A549 (cell line): ENCODE data around the gene NEBL. TPM values are rescaled to one million over a fixed set of nuclear protein-coding genes. Genes with fewer than 3 reads are reported as not detected.

Experiments
- ATAC-seq, 2 experiments: fragments of 200-7000 bp in 1 of 2; fragments of >200 bp in 1 of 2; cut with Nextera tagmentation in 1 of 2; cut with Tn5 transposase in 1 of 2; 3 replicates each; pipeline versions ENCODE4 v1.8.0 to v1.9.1; 2018 to 2020; ENCODE audit warnings: mild to moderate bottlenecking in 1 of 2, moderate library complexity in 1 of 2
- CTCF ChIA-PET: fragments of 300-600 bp; sonication (Branson Sonifier 250); formaldehyde crosslinking; extraction: SDS; loops from one replicate; lab custom pipeline; 2021; ENCODE audit warnings: antibody characterized with exemption, inconsistent platforms; lab: Yijun Ruan, JAX
- POLR2A ChIA-PET: fragments of 350-600 bp; formaldehyde crosslinking; extraction: SDS; loops from one replicate; lab custom pipeline; 2021; ENCODE audit warnings: antibody characterized with exemption, inconsistent platforms; lab: Yijun Ruan, JAX
- DNase-seq, 2 experiments: peaks; one replicate each; pipeline versions ENCODE4 v3.0.0 to v3.0.0-alpha.2; 2011 to 2016; ENCODE audit warnings: low read depth in 1 of 2, low spot score in 1 of 2
- FAIRE-seq: peaks from 2 replicates; lab custom pipeline; 2011; peaks lifted over from hg19 to GRCh38; lab: Jason Lieb, UNC
- H3K27ac ChIP-seq, 2 experiments: fragments of >200 bp; sonication (Bioruptor Twin); formaldehyde crosslinking; 3 replicates each; pipeline ENCODE4 v1.5.1; 2016 to 2017
- H3K4me1 ChIP-seq: fragments of >200 bp; sonication (Bioruptor Twin); formaldehyde crosslinking; 3 replicates; pipeline ENCODE4 v1.6.1; 2016
- H3K4me2 ChIP-seq: fragments of >200 bp; sonication (Bioruptor Twin); formaldehyde crosslinking; 3 replicates; pipeline ENCODE4 v1.6.1; 2016
- H3K4me3 ChIP-seq: fragments of >200 bp; sonication (Bioruptor Twin); formaldehyde crosslinking; 3 replicates; pipeline ENCODE4 v1.5.1; 2016
- H3K9me3 ChIP-seq: fragments of >200 bp; sonication (Bioruptor Twin); formaldehyde crosslinking; 3 replicates; pipeline ENCODE4 v1.6.1; 2016
- BHLHE40 ChIP-seq: IDR thresholded peaks from 2 replicates; pipeline ENCODE4 v1.6.1; 2012; ENCODE audit warnings: low read depth, low read length, inconsistent platforms
- CEBPB ChIP-seq, 2 experiments: fragments of >200 bp in 1 of 2; sonication (Bioruptor Twin) in 1 of 2; formaldehyde crosslinking in 1 of 2; IDR thresholded peaks; 2 replicates each; pipeline ENCODE4 v1.6.1; 2012 to 2016
- CHD4 ChIP-seq: fragments of 200-600 bp; sonication (generic); IDR thresholded peaks from 2 replicates; pipeline ENCODE4 v1.6.1; 2016; ENCODE audit warnings: antibody characterized with exemption, mild to moderate bottlenecking, borderline replicate concordance
- E2F6 ChIP-seq: IDR thresholded peaks from 2 replicates; pipeline ENCODE4 v1.6.1; 2012; ENCODE audit warnings: low read depth, borderline replicate concordance
- EHF ChIP-seq: fragments of 250-450 bp; sonication (Bioruptor Pico); IDR thresholded peaks from 2 replicates; pipeline ENCODE4 v1.5.0; 2020; ENCODE audit warnings: mild to moderate bottlenecking
- ESRRA ChIP-seq: fragments of 150-350 bp; IDR thresholded peaks from 2 replicates; pipeline ENCODE4 v1.6.1; 2014; ENCODE audit warnings: mild to moderate bottlenecking, low read length, borderline replicate concordance
- FOSB ChIP-seq: fragments of 250-450 bp; sonication (Bioruptor Pico); IDR thresholded peaks from 2 replicates; pipeline ENCODE4 v1.5.0; 2020; ENCODE audit warnings: mild to moderate bottlenecking, moderate library complexity
- FOSL2 ChIP-seq, 2 experiments: fragments of 450-650 bp in 1 of 2; fragments of >200 bp in 1 of 2; sonication (Bioruptor Twin) in 1 of 2; formaldehyde crosslinking; IDR thresholded peaks; 2 replicates each; pipeline versions ENCODE4 v1.5.0 to v1.6.1; 2016 to 2020; ENCODE audit warnings: mild to moderate bottlenecking in 1 of 2, moderate library complexity in 1 of 2
- HDAC2 ChIP-seq: fragments of 200-600 bp; sonication (generic); IDR thresholded peaks from 2 replicates; pipeline ENCODE4 v1.6.1; 2016
- HOXA7 ChIP-seq: fragments of 250-450 bp; sonication (Bioruptor Pico); IDR thresholded peaks from 2 replicates; pipeline ENCODE4 v1.5.0; 2020; ENCODE audit warnings: mild to moderate bottlenecking, moderate library complexity
- HOXB13 ChIP-seq: fragments of 250-450 bp; sonication (Bioruptor Pico); IDR thresholded peaks from 2 replicates; pipeline ENCODE4 v1.5.0; 2020; ENCODE audit warnings: low read depth, mild to moderate bottlenecking, moderate library complexity
- JUN ChIP-seq, 2 experiments: fragments of >200 bp; sonication (Bioruptor Twin); formaldehyde crosslinking; IDR thresholded peaks; 2 replicates in 1 of 2; 3 replicates in 1 of 2; pipeline ENCODE4 v1.6.1; 2016 to 2017
- JUNB ChIP-seq: fragments of >200 bp; sonication (Bioruptor Twin); formaldehyde crosslinking; IDR thresholded peaks from 2 replicates; pipeline ENCODE4 v1.6.1; 2016
- KDM1A ChIP-seq: fragments of 200-600 bp; sonication (generic); IDR thresholded peaks from 2 replicates; pipeline ENCODE4 v1.6.1; 2016; ENCODE audit warnings: low read depth, mild to moderate bottlenecking
- MAFK ChIP-seq: fragments of 450-650 bp; IDR thresholded peaks from 2 replicates; pipeline ENCODE4 v1.6.1; 2014; ENCODE audit not compliant: partially characterized antibody
- MYC ChIP-seq: IDR thresholded peaks from 2 replicates; pipeline ENCODE4 v1.6.1; 2012; ENCODE audit warnings: mild to moderate bottlenecking, inconsistent platforms, low read length, improper control_type of control experiment, borderline replicate concordance
- NPAS2 ChIP-seq: fragments of 250-450 bp; sonication (Bioruptor Pico); IDR thresholded peaks from 2 replicates; pipeline ENCODE4 v1.8.0; 2022; ENCODE audit warnings: mild to moderate bottlenecking, moderate library complexity, borderline replicate concordance
- NR3C1 ChIP-seq: fragments of >200 bp; sonication (Bioruptor Twin); formaldehyde crosslinking; IDR thresholded peaks from 3 replicates; pipeline ENCODE4 v1.6.1; 2017
- PHF8 ChIP-seq: fragments of 200-600 bp; sonication (generic); IDR thresholded peaks from 2 replicates; pipeline ENCODE4 v1.6.1; 2016; ENCODE audit warnings: low read depth, mild to moderate bottlenecking, antibody characterized with exemption, moderate library complexity, borderline replicate concordance
- POLR2AphosphoS2 ChIP-seq: conservative IDR thresholded peaks from 2 replicates; pipeline ENCODE4 v1.6.1; 2012; ENCODE audit warnings: low read length, improper control_type of control experiment, inconsistent platforms
- RARB ChIP-seq: fragments of 250-450 bp; sonication (Bioruptor Pico); IDR thresholded peaks from 2 replicates; pipeline ENCODE4 v1.8.0; 2021; ENCODE audit warnings: mild to moderate bottlenecking, moderate library complexity
- RNF2 ChIP-seq: fragments of 200-600 bp; sonication (generic); IDR thresholded peaks from 2 replicates; pipeline ENCODE4 v1.6.1; 2016; ENCODE audit warnings: low read depth, mild to moderate bottlenecking, antibody characterized with exemption, moderate library complexity, borderline replicate concordance
- SMC3 ChIP-seq: fragments of >200 bp; sonication (Bioruptor Twin); formaldehyde crosslinking; IDR thresholded peaks from 3 replicates; pipeline ENCODE4 v1.6.1; 2018; ENCODE audit warnings: inconsistent platforms
- SREBF2 ChIP-seq: fragments of 450-650 bp; IDR thresholded peaks from 2 replicates; pipeline ENCODE4 v1.6.1; 2014; ENCODE audit warnings: mild to moderate bottlenecking, moderate library complexity
- USF2 ChIP-seq: fragments of 450-650 bp; IDR thresholded peaks from 2 replicates; pipeline ENCODE4 v1.6.1; 2014; ENCODE audit warnings: antibody characterized with exemption
- ZC3H11A ChIP-seq: fragments of 450-650 bp; IDR thresholded peaks from 2 replicates; pipeline ENCODE4 v1.6.1; 2014; ENCODE audit warnings: antibody characterized with exemption, mild to moderate bottlenecking
- ZFP36 ChIP-seq: fragments of 450-650 bp; IDR thresholded peaks from 2 replicates; pipeline ENCODE4 v1.6.1; 2014; ENCODE audit warnings: borderline replicate concordance; ENCODE audit not compliant: partially characterized antibody
- ZNF302 ChIP-seq: fragments of 250-450 bp; sonication (Bioruptor Pico); IDR thresholded peaks from 2 replicates; pipeline ENCODE4 v1.9.0; 2021; ENCODE audit warnings: inconsistent platforms, mild to moderate bottlenecking, moderate library complexity
- ZSCAN20 ChIP-seq: fragments of 250-450 bp; sonication (Bioruptor Pico); IDR thresholded peaks from 2 replicates; pipeline ENCODE4 v1.8.0; 2022; ENCODE audit warnings: mild to moderate bottlenecking, moderate library complexity
- WGBS: methylation state at CpG from one replicate; pipeline ENCODE4 v1.1.6; 2017; ENCODE audit errors: missing lambda C conversion rate; 5-methylcytosine and 5-hydroxymethylcytosine counted together
- polyA plus RNA-seq, 4 experiments: library from polyadenylated mRNA; depleted of rRNA in 3 of 4; stranded (reverse); fragments of >200 nt; fragmentation: RNase III in 1 of 4; extraction: RNeasy Plus Mini Kit Qiagen cat#74134 plus additional on column Dnase treatment in 1 of 4; gene quantifications; 2 replicates in 3 of 4; 3 replicates in 1 of 4; pipeline ENCODE4 v1.2.3, GENCODE V29; 2011 to 2017
- TF ChIP-seq, protein P1 (sequence below): fragments of 250-450 bp; sonication (Bioruptor Pico); IDR thresholded peaks from 2 replicates; pipeline ENCODE4 v1.5.0; 2020; ENCODE audit warnings: low read depth, mild to moderate bottlenecking, moderate library complexity
- TF ChIP-seq, protein P2 (sequence below): fragments of 150-350 bp; IDR thresholded peaks from 2 replicates; pipeline ENCODE4 v1.6.1; 2014; ENCODE audit warnings: low read depth, mild to moderate bottlenecking, low read length
- TF ChIP-seq, protein P3 (sequence below): fragments of 250-450 bp; sonication (Bioruptor Pico); IDR thresholded peaks from 2 replicates; pipeline ENCODE4 v1.5.0; 2021; ENCODE audit warnings: mild to moderate bottlenecking, moderate library complexity, borderline replicate concordance
- TF ChIP-seq, protein P4 (sequence below): fragments of >200 bp; sonication (Bioruptor Twin); formaldehyde crosslinking; IDR thresholded peaks from 3 replicates; pipeline ENCODE4 v1.6.1; 2016
- TF ChIP-seq, protein P5 (sequence below): IDR thresholded peaks from 2 replicates; pipeline ENCODE4 v1.6.1; 2012

The NEBL gene
- polyA plus RNA-seq, 2 of the 4 experiments (the other 2 are of a cell fraction) = 13.0 to 33.8 TPM

DNA sequence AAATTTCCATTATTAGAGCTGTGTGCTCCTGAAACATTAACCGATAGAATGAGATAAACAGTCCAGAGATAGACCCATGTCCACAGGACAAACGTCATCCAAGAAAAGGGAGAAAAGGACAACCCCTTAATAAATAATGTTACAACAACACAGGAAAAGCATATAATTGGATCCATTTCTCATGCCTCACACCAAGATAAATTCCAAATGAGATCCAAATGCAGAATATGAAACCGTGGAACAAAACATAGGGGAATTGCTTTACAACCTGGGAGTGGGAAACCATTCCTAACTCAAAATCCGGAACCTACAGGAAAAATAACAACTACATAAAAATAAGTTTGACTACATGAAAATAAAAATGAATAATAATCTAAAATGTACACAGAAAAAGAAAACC lies 22.4 kb upstream of the NEBL start:
- WGBS = 79% methylated on average over 4 of the region's 4 CpGs
- ATAC-seq = no peak
- H3K27ac ChIP-seq = no peak overlapping the region

DNA sequence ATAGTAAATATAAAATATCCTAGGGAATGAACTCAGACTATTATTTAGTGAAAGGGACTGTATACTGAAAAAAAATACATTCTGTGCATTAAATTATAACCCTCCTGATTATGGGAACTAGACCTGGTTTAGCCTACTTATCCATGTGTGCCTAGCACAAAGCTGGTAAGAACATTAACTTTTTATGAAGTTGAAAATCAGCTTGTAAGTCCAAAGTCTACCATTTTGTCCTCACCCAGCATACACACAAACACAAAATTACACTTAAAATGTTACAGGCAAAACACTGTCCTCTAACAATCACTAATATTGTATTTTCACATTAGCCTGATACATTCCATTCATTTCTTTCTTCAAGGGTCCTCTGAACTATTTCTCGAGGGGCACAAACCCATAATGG lies 19.9 kb upstream of the NEBL start:
- no peaks in the 10 kb centered on the region for H3K4me1 ChIP-seq
- H3K9me3 ChIP-seq = no peaks in the 10 kb centered on the region
- POLR2A ChIA-PET = no interaction called here
- CTCF ChIA-PET = no interaction called here
- 32% methylated on average over 1 of the region's 1 CpG for WGBS
- H3K4me2 ChIP-seq = no peak overlapping the region
- FAIRE-seq = no peak
- ATAC-seq = no peak
- TF ChIP-seq POLR2AphosphoS2 (no peak), KDM1A (no peak), NR3C1 (no peak), MAFK (no peak), PHF8 (no peak), CHD4 (no peak), BHLHE40 (no peak), E2F6 (no peak), ZC3H11A (no peak), SREBF2 (no peak), FOSB (CRISPR knock-in tag) (no peak), ZFP36 (no peak), ZSCAN20 (CRISPR knock-in tag) (no peak), ESRRA (no peak), CEBPB (IDR thresholded peaks at IDR 0.05) (no peak), MYC (no peak)
- TF ChIP-seq, protein P1, sequence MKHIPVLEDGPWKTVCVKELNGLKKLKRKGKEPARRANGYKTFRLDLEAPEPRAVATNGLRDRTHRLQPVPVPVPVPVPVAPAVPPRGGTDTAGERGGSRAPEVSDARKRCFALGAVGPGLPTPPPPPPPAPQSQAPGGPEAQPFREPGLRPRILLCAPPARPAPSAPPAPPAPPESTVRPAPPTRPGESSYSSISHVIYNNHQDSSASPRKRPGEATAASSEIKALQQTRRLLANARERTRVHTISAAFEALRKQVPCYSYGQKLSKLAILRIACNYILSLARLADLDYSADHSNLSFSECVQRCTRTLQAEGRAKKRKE (CRISPR knock-in tag) = no peak
- TF ChIP-seq, protein P2, sequence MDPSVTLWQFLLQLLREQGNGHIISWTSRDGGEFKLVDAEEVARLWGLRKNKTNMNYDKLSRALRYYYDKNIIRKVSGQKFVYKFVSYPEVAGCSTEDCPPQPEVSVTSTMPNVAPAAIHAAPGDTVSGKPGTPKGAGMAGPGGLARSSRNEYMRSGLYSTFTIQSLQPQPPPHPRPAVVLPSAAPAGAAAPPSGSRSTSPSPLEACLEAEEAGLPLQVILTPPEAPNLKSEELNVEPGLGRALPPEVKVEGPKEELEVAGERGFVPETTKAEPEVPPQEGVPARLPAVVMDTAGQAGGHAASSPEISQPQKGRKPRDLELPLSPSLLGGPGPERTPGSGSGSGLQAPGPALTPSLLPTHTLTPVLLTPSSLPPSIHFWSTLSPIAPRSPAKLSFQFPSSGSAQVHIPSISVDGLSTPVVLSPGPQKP = no peak
- TF ChIP-seq, protein P3, sequence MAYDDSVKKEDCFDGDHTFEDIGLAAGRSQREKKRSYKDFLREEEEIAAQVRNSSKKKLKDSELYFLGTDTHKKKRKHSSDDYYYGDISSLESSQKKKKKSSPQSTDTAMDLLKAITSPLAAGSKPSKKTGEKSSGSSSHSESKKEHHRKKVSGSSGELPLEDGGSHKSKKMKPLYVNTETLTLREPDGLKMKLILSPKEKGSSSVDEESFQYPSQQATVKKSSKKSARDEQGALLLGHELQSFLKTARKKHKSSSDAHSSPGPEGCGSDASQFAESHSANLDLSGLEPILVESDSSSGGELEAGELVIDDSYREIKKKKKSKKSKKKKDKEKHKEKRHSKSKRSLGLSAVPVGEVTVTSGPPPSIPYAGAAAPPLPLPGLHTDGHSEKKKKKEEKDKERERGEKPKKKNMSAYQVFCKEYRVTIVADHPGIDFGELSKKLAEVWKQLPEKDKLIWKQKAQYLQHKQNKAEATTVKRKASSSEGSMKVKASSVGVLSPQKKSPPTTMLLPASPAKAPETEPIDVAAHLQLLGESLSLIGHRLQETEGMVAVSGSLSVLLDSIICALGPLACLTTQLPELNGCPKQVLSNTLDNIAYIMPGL (CRISPR knock-in tag) = no peak
- TF ChIP-seq, protein P4, sequence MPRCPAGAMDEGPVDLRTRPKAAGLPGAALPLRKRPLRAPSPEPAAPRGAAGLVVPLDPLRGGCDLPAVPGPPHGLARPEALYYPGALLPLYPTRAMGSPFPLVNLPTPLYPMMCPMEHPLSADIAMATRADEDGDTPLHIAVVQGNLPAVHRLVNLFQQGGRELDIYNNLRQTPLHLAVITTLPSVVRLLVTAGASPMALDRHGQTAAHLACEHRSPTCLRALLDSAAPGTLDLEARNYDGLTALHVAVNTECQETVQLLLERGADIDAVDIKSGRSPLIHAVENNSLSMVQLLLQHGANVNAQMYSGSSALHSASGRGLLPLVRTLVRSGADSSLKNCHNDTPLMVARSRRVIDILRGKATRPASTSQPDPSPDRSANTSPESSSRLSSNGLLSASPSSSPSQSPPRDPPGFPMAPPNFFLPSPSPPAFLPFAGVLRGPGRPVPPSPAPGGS = no peak
- TF ChIP-seq, all 56 proteins: peak for 0
- Histone ChIP-seq H3K4me3 (no peak overlapping the region), H3K27ac (no peak overlapping the region)
- no peak for DNase-seq

More for the DNA sequence above, 22.4 kb upstream of the NEBL start:
- no peak for DNase-seq
- no peak overlapping the region for H3K4me3 ChIP-seq
- POLR2A ChIA-PET = no interaction called here
- no peak for FAIRE-seq
- no peaks in the 10 kb centered on the region for H3K9me3 ChIP-seq
- CTCF ChIA-PET = interaction anchor here (0.9 kb wide), 1 partner anchor 95 kb away, joined by 4 read pairs; no protein-coding TSS in a partner anchor
- H3K4me1 ChIP-seq = no peaks in the 10 kb centered on the region
- TF ChIP-seq SMC3 (no peak), ZSCAN20 (CRISPR knock-in tag) (no peak), RNF2 (no peak), ZC3H11A (no peak), ZNF302 (CRISPR knock-in tag) (no peak), NPAS2 (CRISPR knock-in tag) (no peak), BHLHE40 (no peak), HOXA7 (CRISPR knock-in tag) (no peak), FOSB (CRISPR knock-in tag) (no peak), USF2 (no peak), HOXB13 (CRISPR knock-in tag) (no peak), MAFK (no peak), HDAC2 (no peak), JUN (IDR thresholded peaks at IDR 0.05) (no peak), RARB (CRISPR knock-in tag) (no peak), FOSL2 (IDR thresholded peaks at IDR 0.05) (no peak), FOSL2 (CRISPR knock-in tag; IDR thresholded peaks at IDR 0.05) (no peak), EHF (CRISPR knock-in tag) (no peak), JUNB (no peak)
- TF ChIP-seq, protein P5, sequence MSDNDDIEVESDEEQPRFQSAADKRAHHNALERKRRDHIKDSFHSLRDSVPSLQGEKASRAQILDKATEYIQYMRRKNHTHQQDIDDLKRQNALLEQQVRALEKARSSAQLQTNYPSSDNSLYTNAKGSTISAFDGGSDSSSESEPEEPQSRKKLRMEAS = no peak
- TF ChIP-seq, all 56 proteins: peak for 0
- H3K4me2 ChIP-seq = no peak overlapping the region
